Hepatocyte (in vitro differentiated cells): ENCODE results near the gene FAM156A. TPM values are rescaled to one million over a fixed set of nuclear protein-coding genes. Genes with fewer than 3 reads are reported as not detected.
"Not testable (repeated sequence)": the region's sequence is repeated elsewhere in the genome, so short reads cannot be mapped to it uniquely, and the experiment has no call there.

Experiments used
- DNase-seq: peaks from one replicate; pipeline ENCODE4 v3.0.0-alpha.2; 2016; ENCODE audit warnings: low spot score
- H2AFZ ChIP-seq: fragments of 200-600 bp; sonication (generic); 2 replicates; pipeline ENCODE4 v1.6.0; 2016; ENCODE audit warnings: antibody characterized with exemption, mild to moderate bottlenecking
- H3K27ac ChIP-seq: fragments of 200-600 bp; sonication (generic); 2 replicates; pipeline ENCODE4 v1.5.1; 2016; ENCODE audit warnings: mild to moderate bottlenecking
- H3K27me3 ChIP-seq: fragments of 200-600 bp; sonication (generic); 2 replicates; pipeline ENCODE4 v1.6.1; 2016
- H3K36me3 ChIP-seq: fragments of 200-600 bp; sonication (generic); replicated peaks from 2 replicates; pipeline ENCODE4 v1.5.1; 2016; ENCODE audit warnings: low read depth; ENCODE audit not compliant: insufficient read depth
- H3K4me1 ChIP-seq: fragments of 200-600 bp; sonication (generic); 2 replicates; pipeline ENCODE4 v1.5.1; 2016; ENCODE audit warnings: mild to moderate bottlenecking, moderate library complexity; ENCODE audit not compliant: insufficient read depth
- H3K4me2 ChIP-seq: fragments of 200-600 bp; sonication (generic); 2 replicates; pipeline ENCODE4 v1.6.0; 2016
- H3K4me3 ChIP-seq: fragments of 200-600 bp; sonication (generic); 2 replicates; pipeline ENCODE4 v1.5.1; 2016; ENCODE audit warnings: mild to moderate bottlenecking
- H3K79me2 ChIP-seq: fragments of 200-600 bp; sonication (generic); 2 replicates; pipeline ENCODE4 v1.6.0; 2017; ENCODE audit warnings: mild to moderate bottlenecking
- H3K9me2 ChIP-seq: fragments of 200-600 bp; sonication (generic); replicated peaks from 2 replicates; pipeline ENCODE4 v1.6.0; 2017; ENCODE audit warnings: mild to moderate bottlenecking; ENCODE audit not compliant: insufficient read depth
- H3K9me3 ChIP-seq: fragments of 200-600 bp; sonication (generic); 2 replicates; pipeline ENCODE4 v1.5.1; 2016; ENCODE audit warnings: low read depth, mild to moderate bottlenecking
- H4K20me1 ChIP-seq: fragments of 200-600 bp; sonication (generic); 2 replicates; pipeline ENCODE4 v1.6.0; 2016; ENCODE audit warnings: mild to moderate bottlenecking; ENCODE audit not compliant: insufficient read depth, poor library complexity, severe bottlenecking
- CTCF ChIP-seq: fragments of 200-600 bp; sonication (generic); IDR thresholded peaks from 2 replicates; pipeline ENCODE4 v1.5.1; 2016; ENCODE audit warnings: antibody characterized with exemption, mild to moderate bottlenecking; ENCODE audit not compliant: poor library complexity
- EZH2 ChIP-seq: fragments of 200-600 bp; sonication (generic); IDR thresholded peaks from 2 replicates; pipeline ENCODE4 v1.6.1; 2016; ENCODE audit warnings: antibody characterized with exemption, mild to moderate bottlenecking, borderline replicate concordance
- EZH2phosphoT487 ChIP-seq: fragments of 200-600 bp; sonication (generic); IDR thresholded peaks from one replicate; pipeline ENCODE4 v1.6.1; 2018; ENCODE audit warnings: antibody characterized with exemption, mild to moderate bottlenecking, low read depth, moderate library complexity; ENCODE audit not compliant: unreplicated experiment, severe bottlenecking
- WGBS: methylation state at CpG from one replicate; pipeline ENCODE4 v1.1.6; 2016; ENCODE audit warnings: low lambda C conversion rate; ENCODE audit errors: missing lambda C conversion rate; 5-methylcytosine and 5-hydroxymethylcytosine counted together
- polyA plus RNA-seq: library from polyadenylated mRNA; unstranded; fragments of >200 nt; fragmentation: Nextera tagmentation; extraction: Ambion mirVana; gene quantifications from 2 replicates; pipeline ENCODE4 v1.2.1, GENCODE V29; 2016
- total RNA-seq: library from RNA; depleted of rRNA; stranded (reverse); fragments of >200 nt; gene quantifications from 2 replicates; pipeline ENCODE4 v1.2.3, GENCODE V29; 2014

FAM156A gene
- total and polyA plus RNA-seq, 2 experiments from 2014 or later, result 16.9 to 26.6 TPM

- Histone ChIP-seq H3K4me1 (no peaks in the 10 kb centered on the region), H4K20me1 (no peaks in the 10 kb centered on the region), H3K9me2 (no peaks in the 10 kb centered on the region), H2AFZ (peak overlapping the region; percentile 85), H3K9me3 (no peaks in the 10 kb centered on the region), H3K27ac (peak overlapping the region; percentile 98), H3K36me3 (no peaks in the 10 kb centered on the region), H3K79me2 (no peaks in the 10 kb centered on the region), H3K27me3 (no peaks in the 10 kb centered on the region), H3K4me3 (peak overlapping the region; percentile 34), H3K4me2 (peak overlapping the region; percentile 95)
- WGBS, result 17% methylated on average over 51 of the region's 61 CpGs
- peak; percentile 94 for DNase-seq
- TF ChIP-seq EZH2, result no peak
- TF ChIP-seq CTCF, result peak; percentile 94
These were observed 23.4 kb downstream of the FAM156A start for GRCh38 chrX:52934704-52935469.

GRCh38 chrX:52933976-52934703 is 24.2 kb downstream of the FAM156A start:
- Histone ChIP-seq H2AFZ (peak overlapping the region; percentile 60), H3K4me3 (peak overlapping the region; percentile 34), H3K79me2 (no peaks in the 10 kb centered on the region), H3K36me3 (no peaks in the 10 kb centered on the region), H3K27me3 (no peaks in the 10 kb centered on the region), H3K4me2 (peak overlapping the region; percentile 81), H3K9me2 (no peaks in the 10 kb centered on the region), H4K20me1 (no peaks in the 10 kb centered on the region), H3K4me1 (no peaks in the 10 kb centered on the region), H3K27ac (peak overlapping the region; percentile 98), H3K9me3 (no peaks in the 10 kb centered on the region)
- TF ChIP-seq CTCF (no peak), EZH2 (no peak)
- DNase-seq, result no peak
- WGBS, result 21% methylated on average over 26 of the region's 27 CpGs

- Histone ChIP-seq H3K9me2 (no peaks in the 10 kb centered on the region), H3K4me2 (no peak overlapping the region), H3K4me1 (no peaks in the 10 kb centered on the region), H4K20me1 (no peaks in the 10 kb centered on the region), H3K36me3 (no peaks in the 10 kb centered on the region), H3K4me3 (no peak overlapping the region), H3K79me2 (no peaks in the 10 kb centered on the region), H3K27ac (peak overlapping the region; percentile 98), H3K27me3 (no peaks in the 10 kb centered on the region), H2AFZ (no peak overlapping the region), H3K9me3 (no peaks in the 10 kb centered on the region)
- TF ChIP-seq CTCF, result no peak
- TF ChIP-seq EZH2phosphoT487, result no peak
- 86% methylated on average over 2 of the region's 2 CpGs for whole genome bisulfite sequencing
- no peak for DNase-seq
These were observed 25.1 kb downstream of the FAM156A start for GRCh38 chrX:52933213-52933612.

GRCh38 chrX:52930214-52930613 is 28.1 kb downstream of the FAM156A start:
- not testable (repeated sequence) for H3K4me1 ChIP-seq, H3K27me3 ChIP-seq, H3K36me3 ChIP-seq, H2AFZ ChIP-seq, H3K9me2 ChIP-seq, H4K20me1 ChIP-seq, DNase-seq, H3K79me2 ChIP-seq, H3K4me3 ChIP-seq, H3K27ac ChIP-seq, H3K9me3 ChIP-seq, H3K4me2 ChIP-seq
- WGBS, result 81% methylated on average over 6 of the region's 6 CpGs
